Measurements from ENCODE around the gene METRNL. TPM values are rescaled to one million over a fixed set of nuclear protein-coding genes. Genes with fewer than 3 reads are reported as not detected.

METRNL gene
- total RNA-seq, 1 experiment from 2014 or later, result 58.7 TPM

- TF ChIP-seq REST (IDR thresholded peaks at IDR 0.05; ENCODE audit: low read depth), result no peak
- TF ChIP-seq EZH2 (IDR thresholded peaks at IDR 0.05), result no peak
- no peak for TF ChIP-seq FOSL1 (IDR thresholded peaks at IDR 0.05; ENCODE audit: low read depth)
- no peak for TF ChIP-seq ELF1 (IDR thresholded peaks at IDR 0.05; ENCODE audit: borderline replicate concordance, low read depth)
- TF ChIP-seq CTCF (IDR thresholded peaks at IDR 0.05 in 2 of 3, conservative IDR thresholded peaks at IDR 0.05 in 1 of 3; ENCODE audit: borderline replicate concordance in 1 of 3, insufficient read depth in 1 of 3, low read depth in 2 of 3, low read length in 2 of 3), result no peak
- no peak for TF ChIP-seq SIN3A (IDR thresholded peaks at IDR 0.05; ENCODE audit: low read depth)
- TF ChIP-seq RAD21 (IDR thresholded peaks at IDR 0.05; ENCODE audit: low read depth), result no peak
- TF ChIP-seq JUND (IDR thresholded peaks at IDR 0.05), result no peak
- TF ChIP-seq EGR1 (IDR thresholded peaks at IDR 0.05; ENCODE audit: low read depth), result no peak
- Histone ChIP-seq H3K4me2 (ENCODE audit: low read length) (no peak overlapping the region), H3K4me1 (ENCODE audit: control insufficient read depth in 1 of 2, insufficient read depth in 2 of 2, low read length in 2 of 2) (no peaks in the 10 kb centered on the region), H3K27me3 (ENCODE audit: insufficient read depth, low read length) (no peaks in the 10 kb centered on the region), H3K79me2 (ENCODE audit: insufficient read depth, low read length) (no peaks in the 10 kb centered on the region), H3K9me2 (ENCODE audit: insufficient read depth) (no peaks in the 10 kb centered on the region), H3K36me3 (ENCODE audit: control insufficient read depth in 1 of 2, insufficient read depth in 2 of 2, low read length in 2 of 2) (peaks cover 3 to 24% of the 10 kb centered on the region in 2 experiments; a peak in 1 of 4 replicates), H3K4me3 (replicated peaks in 1 of 2; ENCODE audit: low read depth in 1 of 2, low read length in 2 of 2) (no peak overlapping the region), H2AFZ (ENCODE audit: low read depth, low read length, poor library complexity, severe bottlenecking) (no peak overlapping the region), H3K9ac (ENCODE audit: low read length) (no peak overlapping the region), H4K20me1 (ENCODE audit: insufficient read depth) (no peaks in the 10 kb centered on the region), H3K9me3 (ENCODE audit: control insufficient read depth in 1 of 2, insufficient read depth in 1 of 2, low read depth in 1 of 2, low read length in 2 of 2) (no peaks in the 10 kb centered on the region), H3K27ac (ENCODE audit: low read depth, low read length) (no peak overlapping the region)
- BruUV-seq (replicated peaks), result no TSS peak
- ChIA-PET POLR2A (no interaction called here), RAD21 (ENCODE audit: low non-redundant PET in 1 of 2, low total read pairs in 2 of 2, uncharacterized antibody in 2 of 2, unreplicated experiment in 2 of 2) (no interaction called here), CTCF (no interaction called here)
- intact Hi-C loops (cut with micrococcal nuclease), result no loop called here
- DNase-seq (ENCODE audit: low read depth, low spot score), result no peak
- ATAC-seq, result no peak
Observed at GRCh38 chr17:83032781-83033180, 46.6 kb upstream of the METRNL start.
